ENCODE measurements around the gene MND1.

Gene MND1

GRCh38 chr4:153344131-153345011 lies at the start of gene MND1:
TSS of gene MND1 (plus strand) at chr4:153344688. CDS start at chr4:153344738, 50 bp downstream.
- DNase-seq: no peak

GRCh38 chr4:153295131-153295755 lies 49.2 kb upstream of the MND1 start:
- no peak for DNase-seq

GRCh38 chr4:153296040-153296823 lies 48.3 kb upstream of the MND1 start:
- DNase-seq: no peak

GRCh38 chr4:153297116-153297515 lies 47.4 kb upstream of the MND1 start:
- no peak for DNase-seq

GRCh38 chr4:153310793-153311192 lies 33.7 kb upstream of the MND1 start:
- DNase-seq: no peak

- DNase-seq: no peak
Measured at GRCh38 chr4:153314915-153315314, 29.6 kb upstream of the MND1 start.

GRCh38 chr4:153318696-153319320 lies 25.7 kb upstream of the MND1 start:
- DNase-seq: peak; percentile 1

- DNase-seq: no peak
Measured at GRCh38 chr4:153322791-153323190, 21.7 kb upstream of the MND1 start.

GRCh38 chr4:153324046-153324445 lies 20.4 kb upstream of the MND1 start:
- no peak for DNase-seq

- no peak for DNase-seq
Measured at GRCh38 chr4:153325558-153325957, 18.9 kb upstream of the MND1 start.

GRCh38 chr4:153326513-153326912 lies 18.0 kb upstream of the MND1 start:
- no peak for DNase-seq

GRCh38 chr4:153327247-153327646 lies 17.2 kb upstream of the MND1 start:
- no peak for DNase-seq

GRCh38 chr4:153332936-153333335 lies 11.6 kb upstream of the MND1 start:
- DNase-seq: no peak

GRCh38 chr4:153333874-153334273 lies 10.6 kb upstream of the MND1 start:
- no peak for DNase-seq

GRCh38 chr4:153335665-153336064 lies 8.8 kb upstream of the MND1 start:
- no peak for DNase-seq

- no peak for DNase-seq
Measured at GRCh38 chr4:153337686-153338085, 6.8 kb upstream of the MND1 start.

- no peak for DNase-seq
Measured at GRCh38 chr4:153341575-153342090, 2.9 kb upstream of the MND1 start.

- no peak for DNase-seq
Measured at GRCh38 chr4:153342751-153343552, 1.5 kb upstream of the MND1 start.

- DNase-seq: no peak
Measured at GRCh38 chr4:153345012-153345981, 809 bp downstream of the MND1 start.

GRCh38 chr4:153346031-153346430 lies 1.5 kb downstream of the MND1 start:
- no peak for DNase-seq

GRCh38 chr4:153346563-153346962 lies 2.1 kb downstream of the MND1 start:
- DNase-seq: no peak
